ENCODE data around the gene KLHL40.

KLHL40 gene

GRCh38 chr3:42672515-42672914 lies 12.8 kb upstream of the KLHL40 start:
- DNase-seq: no peak

DNA sequence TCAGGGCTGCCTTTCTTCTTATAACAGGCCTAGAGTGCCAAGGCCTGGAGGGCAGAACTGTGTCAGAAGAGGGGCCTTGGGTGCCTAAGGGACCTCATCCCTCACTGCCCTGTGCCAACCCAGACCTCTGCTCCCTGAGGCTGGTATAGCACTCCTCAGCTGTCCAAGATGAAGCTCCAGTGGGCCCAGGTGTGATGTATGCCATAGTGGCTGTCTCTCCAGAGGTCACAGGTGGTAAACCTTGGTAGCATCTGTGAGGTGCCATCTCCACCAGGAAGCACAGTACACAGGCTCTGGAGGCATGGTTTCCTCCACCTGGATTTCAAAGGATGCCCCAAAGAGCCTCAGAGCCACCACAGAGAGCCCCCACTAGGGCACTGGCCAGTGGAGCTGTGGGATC lies 12.3 kb upstream of the KLHL40 start:
- DNase-seq: no peak

DNA sequence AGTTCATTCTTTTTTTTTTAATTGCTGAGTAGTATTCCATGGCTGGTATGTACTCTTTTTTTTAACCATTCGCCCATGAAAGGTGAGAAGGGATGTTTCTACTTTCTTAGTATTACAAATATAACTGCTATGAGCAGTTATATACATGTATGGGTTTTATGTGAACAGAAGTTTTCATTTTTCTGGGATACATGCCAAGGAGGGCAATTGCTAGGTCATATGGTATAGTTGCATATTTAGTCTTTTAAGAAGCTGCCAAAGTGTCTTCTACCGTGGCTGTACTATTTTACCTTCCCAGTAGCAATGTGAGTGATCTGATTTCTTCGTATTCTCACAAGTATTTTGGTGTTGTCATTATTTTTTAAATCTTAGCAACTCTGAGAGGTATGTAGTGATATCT lies 11.2 kb upstream of the KLHL40 start:
- DNase-seq: no peak

DNA sequence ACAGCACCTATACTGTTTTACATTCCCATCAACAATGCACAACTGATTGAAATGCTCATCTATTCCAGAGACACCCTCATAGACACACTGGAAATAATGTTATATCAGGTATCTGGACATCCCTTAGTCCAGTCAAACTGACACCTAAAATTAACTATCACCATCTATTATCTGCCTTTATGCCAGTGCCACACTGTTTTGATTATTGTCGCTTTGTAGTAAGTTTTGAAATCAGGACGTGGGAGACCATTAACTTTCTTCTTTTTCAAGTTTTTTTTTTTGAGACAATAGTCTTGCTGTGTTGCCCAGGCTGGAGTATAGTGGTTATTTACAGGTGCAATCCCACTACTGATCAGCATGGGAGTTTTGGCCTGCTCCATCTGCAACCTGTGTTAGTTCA lies 9.4 kb upstream of the KLHL40 start:
- DNase-seq: no peak

GRCh38 chr3:42678447-42678846 lies 6.9 kb upstream of the KLHL40 start:
- DNase-seq: no peak

GRCh38 chr3:42680271-42680670 lies 5.1 kb upstream of the KLHL40 start:
- no peak for DNase-seq

DNA sequence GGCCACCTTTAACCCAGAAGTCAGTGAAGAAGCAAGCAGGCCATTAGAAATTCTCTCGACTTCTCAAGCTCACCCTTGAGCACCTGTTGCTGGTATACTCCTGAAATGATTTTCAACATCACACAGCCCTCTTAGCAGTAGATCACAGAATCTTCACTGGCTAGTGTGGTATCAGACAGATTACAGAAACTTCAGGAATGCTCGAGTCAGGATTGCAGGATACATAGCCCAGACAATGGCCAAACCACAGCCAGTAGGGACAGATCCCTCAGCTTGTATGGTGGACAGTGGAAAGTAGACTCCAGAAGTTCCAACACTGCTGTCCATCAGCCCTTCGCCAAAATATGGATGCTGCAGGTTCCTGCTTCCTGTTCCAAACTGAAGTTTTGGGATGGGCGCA lies 4.5 kb upstream of the KLHL40 start:
- DNase-seq: no peak

DNA sequence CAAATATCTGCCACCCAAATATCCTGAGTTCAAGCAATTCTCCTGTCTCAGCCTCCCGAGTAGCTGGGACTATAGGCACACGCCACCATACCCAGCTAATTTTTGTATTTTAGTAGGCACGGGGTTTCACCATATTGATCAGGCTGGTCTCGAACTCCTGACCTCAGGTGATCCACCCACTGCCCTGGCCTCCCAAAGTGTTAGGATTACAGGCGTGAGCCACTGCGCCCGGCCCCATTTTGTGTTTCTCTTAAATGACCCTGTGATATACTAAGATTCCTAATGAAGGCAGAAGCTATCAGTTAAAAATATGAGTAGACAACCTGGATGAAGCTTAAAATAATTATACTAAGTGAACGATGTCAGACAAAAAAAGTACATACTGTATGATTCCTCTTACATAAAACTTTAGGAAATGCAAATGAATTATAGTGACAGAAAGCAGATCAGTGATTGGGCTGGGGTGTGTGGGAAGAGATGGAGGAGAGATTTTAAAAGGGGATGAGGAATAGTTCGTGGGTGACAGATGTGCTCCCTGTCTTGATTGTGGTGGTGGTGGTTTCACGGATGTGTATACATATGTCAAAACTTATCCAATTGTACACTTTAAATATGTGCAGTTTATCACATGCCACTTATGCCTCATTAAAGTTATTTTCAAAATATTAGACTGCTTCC lies 3.8 kb upstream of the KLHL40 start:
- no peak for DNase-seq

DNA sequence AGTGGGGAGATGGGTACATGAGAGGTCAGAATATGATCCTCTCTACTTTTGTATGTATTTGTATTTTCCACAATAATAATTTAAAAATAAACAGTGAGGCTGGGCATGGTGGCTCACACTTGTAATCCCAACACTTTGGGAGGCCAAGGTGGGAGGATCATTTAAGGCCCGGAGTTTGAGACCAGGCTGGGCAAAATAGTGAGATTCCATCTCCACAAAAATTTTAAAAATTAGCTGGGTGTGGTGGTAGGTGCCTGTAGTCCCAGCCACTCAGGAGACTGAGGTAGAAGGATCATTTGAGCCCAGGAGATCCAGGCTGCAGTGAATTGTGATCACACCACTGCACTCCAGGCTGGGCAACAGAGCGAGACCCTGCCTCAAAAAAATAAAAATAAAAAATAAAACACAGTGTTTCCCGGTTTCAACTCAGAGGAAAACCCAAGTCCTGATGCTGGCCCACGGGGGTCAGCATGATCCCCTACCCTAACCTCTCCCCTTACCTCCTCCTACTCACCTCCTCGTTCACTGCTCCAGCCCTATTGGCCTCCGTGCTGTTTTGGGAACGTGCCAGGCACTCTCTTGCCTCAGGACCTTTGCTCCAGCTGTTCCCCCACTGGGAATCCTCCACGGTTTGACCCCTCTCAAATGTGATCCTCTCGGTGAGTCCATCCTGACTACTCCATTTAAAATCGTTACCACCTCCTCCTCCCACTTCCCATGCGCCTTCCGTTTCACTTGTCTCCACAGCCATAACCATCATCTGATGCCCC lies 2.9 kb upstream of the KLHL40 start:
- DNase-seq: no peak

DNA sequence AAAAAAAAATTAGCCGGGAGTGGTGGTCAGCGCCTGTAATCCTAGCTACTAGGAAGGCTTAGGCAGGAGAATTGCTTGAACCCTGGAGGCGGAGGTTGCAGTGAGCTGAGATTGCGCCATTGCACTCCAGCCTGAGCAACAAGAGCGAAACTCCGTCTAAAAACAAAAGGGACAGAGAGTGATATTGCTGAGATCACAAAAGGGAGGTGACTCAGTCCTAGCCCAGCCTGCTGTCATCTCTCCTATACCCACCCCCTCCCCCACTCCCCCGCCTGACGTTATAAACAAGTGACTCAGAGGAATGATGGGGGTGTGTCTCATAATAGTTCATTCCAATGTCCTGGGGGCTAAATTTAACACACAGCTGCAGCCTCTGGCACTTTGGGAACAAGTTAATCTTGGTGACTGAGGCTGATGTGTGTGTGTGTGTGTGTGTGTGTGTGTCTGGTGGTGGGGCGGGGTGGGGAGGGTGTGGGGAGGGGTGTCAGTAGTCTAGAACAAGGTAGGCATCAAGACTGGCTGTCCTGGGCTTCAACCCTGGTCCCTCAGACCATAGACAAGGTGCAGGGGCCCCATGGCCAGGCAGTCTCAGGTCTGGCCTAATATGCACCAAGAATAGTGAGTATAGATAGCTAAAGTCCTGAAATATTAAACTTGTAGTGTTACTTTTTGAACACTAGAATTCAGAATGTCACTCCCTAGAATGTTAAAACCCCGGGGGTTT lies 1.3 kb upstream of the KLHL40 start:
- DNase-seq: no peak

DNA sequence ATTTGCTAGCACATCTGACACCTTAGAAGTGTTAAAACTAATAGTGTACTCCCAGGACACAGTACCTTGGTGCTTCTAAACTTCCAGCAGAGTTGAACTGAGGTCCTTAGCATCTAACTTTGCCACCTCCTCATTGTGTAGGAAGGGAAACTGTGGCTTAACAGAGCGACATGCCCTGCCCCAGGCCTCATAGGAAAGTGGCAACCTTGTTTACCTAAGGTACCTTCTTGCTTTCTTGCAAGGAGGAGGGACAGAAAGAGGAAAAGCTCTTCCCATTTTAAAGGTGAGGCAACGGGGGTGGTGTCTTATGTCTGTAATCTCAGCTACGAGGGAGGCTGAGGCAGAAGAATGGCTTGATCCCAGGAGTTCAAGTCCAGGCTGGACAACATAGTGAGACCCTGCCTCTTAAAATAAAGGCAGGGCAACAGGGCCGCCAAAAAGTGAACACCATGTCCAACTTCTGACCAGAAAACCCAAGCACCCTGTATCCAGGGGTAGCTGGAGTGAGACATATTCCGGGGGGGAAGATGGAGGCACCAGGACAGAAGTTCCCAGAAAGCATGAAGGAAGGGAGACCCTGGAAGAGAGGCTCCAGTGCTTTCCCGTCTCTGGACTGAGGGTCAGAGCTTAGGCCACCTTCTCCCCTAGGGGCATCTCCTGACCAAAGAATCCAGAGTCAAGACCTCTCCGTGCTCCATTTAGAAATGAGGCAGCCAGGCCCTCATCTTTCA lies 540 bp upstream of the KLHL40 start:
- no peak for DNase-seq

- DNase-seq: peak in 1 of 2 experiments; percentile 20
Observed at GRCh38 chr3:42685891-42686820, 819 bp downstream of the KLHL40 start.

DNA sequence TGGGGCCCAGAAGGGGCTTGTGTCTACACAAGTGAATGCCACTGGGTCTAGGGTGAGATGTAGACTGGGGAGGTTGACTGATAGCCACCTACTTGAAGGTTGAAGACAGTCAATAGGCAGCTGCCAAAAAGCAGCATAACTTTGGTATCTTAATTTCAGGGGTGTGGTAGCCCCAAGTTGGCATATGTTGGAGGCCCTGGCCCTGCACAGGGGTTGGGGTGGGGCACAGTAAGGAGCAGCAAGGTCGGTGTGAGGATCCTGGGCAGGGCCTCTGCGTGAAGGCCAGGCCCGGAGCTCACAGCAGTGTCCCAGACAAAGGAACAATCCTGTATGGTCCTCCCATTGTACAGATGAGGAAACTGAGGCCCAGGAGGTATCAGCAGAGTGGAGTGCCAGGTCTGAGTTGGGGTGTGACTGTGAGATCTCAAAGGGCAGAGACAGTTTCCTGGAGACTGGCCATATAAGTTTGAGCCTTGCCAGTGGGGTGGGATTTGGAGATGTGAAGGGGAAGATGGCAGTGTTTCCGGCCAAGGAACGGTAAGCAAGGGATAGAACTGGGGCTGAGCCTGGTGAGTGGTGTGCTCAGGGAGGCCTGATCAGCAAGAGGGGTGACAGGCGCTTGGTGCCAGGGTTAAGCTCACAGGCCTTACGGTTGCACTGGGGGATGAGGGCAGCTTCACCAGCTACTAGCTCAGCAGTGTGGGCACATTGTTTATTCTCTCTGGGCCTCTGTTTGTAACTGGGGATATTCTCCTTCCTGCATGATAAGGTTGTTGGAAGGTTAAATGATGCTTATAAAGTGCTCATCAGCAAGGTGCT lies 1.7 kb downstream of the KLHL40 start:
- DNase-seq: no peak

DNA sequence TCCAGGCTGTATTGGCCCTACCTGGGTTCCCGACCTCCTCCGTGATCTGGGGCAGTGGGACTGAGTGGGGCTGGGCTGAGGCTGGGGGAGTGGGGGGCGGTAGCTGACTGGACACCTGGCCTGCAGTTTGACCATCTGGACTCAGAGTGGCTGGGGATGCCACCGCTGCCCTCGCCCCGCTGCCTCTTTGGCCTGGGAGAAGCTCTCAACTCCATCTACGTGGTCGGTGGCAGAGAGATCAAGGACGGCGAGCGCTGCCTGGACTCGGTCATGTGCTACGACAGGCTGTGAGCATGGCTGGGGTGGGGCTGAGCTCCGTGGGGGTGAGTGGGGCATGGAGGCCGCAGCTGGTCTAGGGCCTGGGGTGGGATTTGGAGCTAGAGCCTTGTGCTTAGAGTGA lies 2.7 kb downstream of the KLHL40 start:
- DNase-seq: no peak

- DNase-seq: no peak
Observed at GRCh38 chr3:42688487-42689420, 3.4 kb downstream of the KLHL40 start.

- no peak for DNase-seq
Observed at GRCh38 chr3:42689421-42690014, 4.2 kb downstream of the KLHL40 start.

DNA sequence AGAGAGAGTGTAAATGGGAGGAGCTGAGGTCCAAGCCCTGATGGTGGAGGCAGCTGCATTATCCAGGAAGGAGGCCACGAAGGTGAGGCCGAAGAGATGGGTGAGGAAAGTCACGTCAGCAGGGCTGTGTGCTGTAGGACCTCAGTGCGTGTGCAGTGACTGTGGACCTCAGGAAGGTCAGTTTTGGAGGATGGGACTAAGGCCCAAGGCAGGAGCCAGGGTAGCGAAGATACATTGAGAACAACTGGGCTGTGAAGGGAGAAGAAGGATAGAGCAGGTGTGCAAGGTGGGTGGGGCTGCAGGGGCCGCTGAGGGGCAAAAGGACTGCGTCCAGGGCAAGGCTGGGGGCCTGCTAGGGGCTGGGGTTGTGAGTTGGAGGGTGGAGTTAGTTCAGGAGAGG lies 4.9 kb downstream of the KLHL40 start:
- no peak for DNase-seq

GRCh38 chr3:42690766-42691680 lies 5.7 kb downstream of the KLHL40 start:
- DNase-seq: no peak

Data from NCI-H526 (cell line).